NCI-H2196 treated with DMSO at 0.1 percent for 48 hours (cell line): ENCODE measurements around the gene ARSA.

Source experiments
- DNase-seq: peaks from one replicate; lab custom pipeline; 2025; ENCODE audit not compliant: unreplicated experiment; lab: John Stamatoyannopoulos, UW

ARSA gene

DNA sequence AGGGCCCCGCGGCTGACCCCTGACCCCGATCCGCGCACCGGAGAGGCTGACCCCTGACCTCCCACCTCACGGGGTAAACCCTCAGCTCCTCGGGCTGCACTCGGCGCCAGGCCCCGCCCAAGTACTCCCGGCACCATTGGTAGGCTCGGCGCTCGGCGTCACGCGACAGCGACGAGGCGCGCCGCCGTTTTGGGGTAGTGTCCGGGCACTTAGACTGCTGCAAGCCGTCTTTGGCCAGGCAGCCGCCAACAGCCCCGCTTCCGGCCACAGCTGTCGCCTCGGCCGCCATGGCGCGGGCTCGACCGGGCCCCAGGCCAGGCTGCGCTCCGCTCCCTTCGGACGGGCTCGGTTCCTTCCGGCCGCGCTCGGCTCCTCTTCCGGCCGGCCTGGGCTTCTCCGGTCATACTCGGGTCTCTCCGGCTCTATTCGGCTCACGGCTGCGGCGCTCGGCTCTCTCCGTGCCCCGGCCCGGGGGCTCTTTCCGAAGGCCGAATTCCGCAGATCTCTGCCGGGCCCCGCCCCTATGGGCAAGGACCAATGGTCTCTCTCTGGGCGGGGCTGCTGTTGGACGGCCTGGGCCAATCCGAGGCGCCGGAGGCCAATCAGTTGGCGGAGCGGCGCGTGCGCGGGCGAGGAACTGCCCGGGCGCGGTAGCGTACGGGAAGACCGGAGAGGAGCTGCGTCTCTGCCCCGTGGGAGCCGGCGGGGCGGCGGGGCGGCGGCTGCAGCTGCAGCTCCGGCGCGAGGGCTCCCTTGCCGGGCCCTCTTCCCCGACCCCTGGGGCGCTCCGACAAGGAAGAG lies 45.3 kb downstream of the ARSA start, which contains the start of gene CHKB:
CHKB (minus strand) TSS at position 357 of the 801 bp plus-strand sequence; CDS start at position 289, 68 bp downstream.
- DNase-seq: peak; percentile 88

- no peak for DNase-seq
Observed at GRCh38 chr22:50581950-50582492, 45.9 kb downstream of the ARSA start.

DNA sequence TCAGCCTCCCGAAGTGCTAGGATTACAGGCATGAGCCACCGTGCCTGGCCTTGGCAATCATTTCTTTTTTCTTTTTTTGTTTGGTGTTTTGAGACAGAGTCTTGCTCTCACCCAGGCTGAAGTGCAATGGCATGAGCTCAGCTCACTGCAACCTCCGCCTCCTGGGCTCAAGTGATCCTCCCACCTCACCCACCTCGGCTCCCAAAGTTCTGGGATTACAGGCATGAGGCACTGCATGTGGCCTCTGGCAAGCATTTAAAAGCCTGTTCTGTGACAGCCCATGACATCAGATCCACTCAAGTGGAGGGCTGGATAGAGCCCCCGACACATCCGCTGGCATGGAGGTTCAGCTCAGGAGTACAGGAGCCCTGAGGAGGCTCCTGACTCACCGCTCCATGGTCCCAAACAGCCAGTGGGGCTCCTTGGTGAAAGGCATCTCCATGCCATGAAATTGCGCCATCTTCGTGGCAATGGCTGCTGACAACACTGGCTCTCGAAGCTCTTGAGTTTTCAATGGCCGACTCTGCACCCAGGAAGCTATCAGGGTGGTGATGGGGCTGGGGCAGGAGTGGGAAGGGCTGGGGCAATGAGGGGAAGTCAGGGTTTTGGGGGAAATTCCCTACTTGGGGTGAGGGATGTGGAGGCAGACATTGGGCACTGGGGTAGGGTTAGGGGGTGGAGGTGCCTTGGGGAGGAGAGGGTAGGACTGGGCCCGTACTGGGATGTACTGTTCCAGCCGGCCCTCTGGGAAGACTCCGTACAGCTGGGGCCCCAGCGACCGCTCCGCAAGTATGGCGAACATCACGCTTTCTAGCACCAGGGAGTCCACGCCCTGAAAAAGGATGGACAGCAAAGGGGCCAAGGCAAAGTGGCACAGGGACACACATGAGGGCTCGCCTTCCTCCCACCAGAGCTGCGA lies 46.7 kb downstream of the ARSA start:
- DNase-seq: no peak

GRCh38 chr22:50579752-50580151 lies 48.2 kb downstream of the ARSA start:
- no peak for DNase-seq

DNA sequence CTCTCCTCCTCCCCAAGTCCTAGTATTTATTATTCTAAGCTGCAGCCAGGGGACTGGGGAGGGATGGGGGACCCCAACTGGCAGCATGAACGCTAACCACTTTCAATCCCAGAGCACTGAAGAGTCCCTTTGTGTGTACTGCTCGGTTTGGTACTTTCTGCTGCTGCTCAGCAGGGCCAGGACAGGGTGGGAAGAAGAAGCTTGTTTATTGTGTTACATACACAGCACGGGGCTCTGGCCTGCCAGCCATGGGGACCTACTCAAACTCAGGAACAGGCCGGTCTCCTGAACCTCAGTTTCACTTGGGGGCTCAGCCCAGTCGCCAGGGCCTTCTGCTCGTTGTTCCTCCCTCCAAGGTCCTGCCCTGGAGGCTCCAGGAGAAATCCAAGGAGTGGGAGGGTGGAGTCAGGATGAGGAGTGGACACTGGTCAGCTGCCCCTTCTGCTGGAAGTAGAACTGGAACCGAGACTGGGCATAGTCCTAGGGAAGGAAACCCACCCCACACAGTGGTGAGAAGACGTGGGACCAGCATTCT lies 49.1 kb downstream of the ARSA start:
- no peak for DNase-seq

DNA sequence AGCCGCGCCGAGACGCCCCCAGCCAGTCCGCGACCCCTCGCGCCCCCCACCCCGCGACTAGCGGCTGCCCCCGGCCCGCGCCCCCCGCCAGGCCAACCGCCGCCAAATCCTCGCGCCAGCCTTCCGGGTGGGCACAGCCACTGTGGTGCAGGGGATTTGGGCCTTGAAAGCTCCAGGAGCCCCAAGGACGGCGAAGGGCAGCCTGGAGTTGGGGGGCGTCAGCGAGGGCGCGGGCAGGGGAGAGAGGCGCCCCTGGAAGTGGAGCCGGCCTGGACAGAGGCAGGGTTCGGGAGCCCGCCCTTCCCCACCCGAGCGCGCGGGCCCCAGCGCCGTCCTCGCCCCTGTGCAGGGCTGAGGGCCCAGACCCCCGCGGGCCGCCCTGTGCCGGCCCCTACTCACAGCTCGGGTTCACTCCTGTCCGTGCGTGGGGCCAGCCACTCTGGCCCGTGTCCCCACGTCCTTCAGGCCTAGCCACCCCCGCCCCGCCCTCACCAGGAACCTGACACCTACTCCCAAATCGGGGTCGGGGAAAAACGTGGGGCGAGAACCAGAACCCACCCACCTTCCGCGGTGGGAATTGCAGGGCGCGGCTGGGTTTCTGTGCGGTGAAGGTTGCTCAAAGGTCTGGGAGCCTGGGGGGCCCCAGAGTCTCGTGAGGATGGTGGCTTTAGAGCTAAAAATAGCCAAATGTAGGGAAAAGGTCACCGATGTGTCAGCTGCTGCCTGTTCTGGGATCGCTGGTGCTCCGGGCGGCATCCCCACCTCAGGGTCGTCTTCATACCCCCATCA lies 49.8 kb downstream of the ARSA start, which contains the start of gene CPT1B:
CPT1B (minus strand) TSS at position 441 of the 789 bp plus-strand sequence. CDS start 512 bp downstream, outside the sequence.
- no peak for DNase-seq

- no peak for DNase-seq
Observed at GRCh38 chr22:50577697-50577986, 50.3 kb downstream of the ARSA start.

DNA sequence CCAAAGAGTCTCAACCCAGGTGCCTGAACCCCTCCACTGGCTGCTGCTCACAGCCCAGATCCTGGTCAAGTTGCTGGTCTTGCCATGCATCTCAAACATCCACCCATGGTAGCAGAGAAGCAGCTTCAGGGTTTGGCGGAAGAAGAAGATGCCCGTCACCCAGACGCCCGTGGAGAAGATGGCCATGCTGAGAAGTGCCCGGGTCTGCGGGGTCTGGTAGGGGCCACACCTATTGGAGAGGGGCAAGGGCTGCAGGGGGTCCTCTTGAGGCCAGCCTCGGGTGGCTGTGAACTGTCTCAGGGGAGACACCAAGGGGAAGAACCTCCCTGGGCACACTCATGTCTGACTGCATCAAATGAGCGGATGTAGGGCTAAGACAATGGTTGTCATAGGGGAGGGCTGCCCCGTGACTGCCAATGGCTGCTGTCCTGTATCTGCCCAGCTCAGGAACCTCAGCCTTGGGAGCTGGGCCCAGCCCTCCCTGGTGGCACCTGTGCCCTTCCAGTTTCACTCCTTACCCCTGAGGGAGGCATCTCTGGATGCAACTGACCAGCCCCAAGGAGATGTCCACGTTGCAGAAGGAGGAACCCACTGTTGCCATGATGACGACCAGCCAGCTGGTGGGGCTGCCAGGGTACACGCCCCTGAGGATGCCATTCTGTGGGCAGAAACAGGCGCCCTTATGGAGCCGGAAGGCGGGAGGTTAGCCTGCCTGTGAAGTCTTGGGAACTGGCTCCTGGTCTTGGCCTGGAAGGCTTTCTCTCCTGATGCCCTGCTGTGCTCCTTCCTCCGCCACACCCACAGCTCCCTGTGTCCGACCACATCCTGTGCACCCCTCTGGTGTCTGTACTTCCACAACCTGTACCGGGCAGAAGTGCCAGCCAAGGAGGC lies 50.9 kb downstream of the ARSA start:
- no peak for DNase-seq

GRCh38 chr22:50576070-50576469 lies 51.9 kb downstream of the ARSA start:
- DNase-seq: no peak

GRCh38 chr22:50575426-50575941 lies 52.5 kb downstream of the ARSA start:
- no peak for DNase-seq
